ENCODE measurements around the gene PDE1A.

The PDE1A gene

DNA sequence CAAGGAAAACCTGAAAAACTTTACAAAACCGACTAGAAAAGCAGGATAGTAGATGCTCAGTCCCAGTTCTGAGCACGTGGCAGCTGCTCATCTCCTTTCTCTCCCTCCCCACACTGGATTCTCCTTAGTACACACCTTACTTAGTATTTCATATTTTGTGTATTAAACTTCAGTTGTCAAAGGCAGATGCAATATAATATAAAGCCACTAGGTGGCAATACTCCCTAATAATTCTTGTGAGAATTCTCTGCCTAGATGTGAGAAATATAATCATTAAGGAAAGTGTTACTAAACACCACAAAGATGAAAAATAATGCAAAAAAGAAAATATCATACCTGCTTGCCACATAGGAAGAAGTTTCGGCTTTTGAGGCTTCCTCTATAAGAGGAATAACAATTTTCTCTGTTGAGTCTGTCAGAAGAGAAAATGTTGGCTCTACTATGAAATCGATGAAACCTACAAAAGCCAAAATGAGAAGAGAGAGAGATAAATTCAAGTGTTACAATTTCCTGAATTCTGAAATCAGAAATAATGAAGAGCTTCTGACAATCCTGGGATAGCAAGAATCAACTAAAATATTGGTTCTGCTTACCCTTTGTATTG is 240.6 kb downstream of the PDE1A start:
- H3K79me2 ChIP-seq (ENCODE audit: insufficient read depth, low read length) = no peaks in the 10 kb centered on the region
- H4K20me1 ChIP-seq (ENCODE audit: insufficient read depth, low read length, poor library complexity, severe bottlenecking) = no peaks in the 10 kb centered on the region
- H3K4me3 ChIP-seq (ENCODE audit: low read length, poor library complexity, severe bottlenecking) = no peak overlapping the region
- H3K4me2 ChIP-seq (ENCODE audit: low read depth, low read length, poor library complexity, severe bottlenecking) = no peak overlapping the region
- no peaks in the 10 kb centered on the region for H3F3A ChIP-seq (ENCODE audit: low read depth)
- peaks cover 2% of the 10 kb centered on the region; the same call in 1 of the 2 replicates for H3K9me3 ChIP-seq (ENCODE audit: insufficient read depth, low read depth, low read length)
- no peak overlapping the region for H2AFZ ChIP-seq (ENCODE audit: low read length)
- no peaks in the 10 kb centered on the region for H3K27me3 ChIP-seq (ENCODE audit: insufficient read depth, low read length, poor library complexity, severe bottlenecking)
- H3K4me1 ChIP-seq (ENCODE audit: insufficient read depth, low read length, poor library complexity, severe bottlenecking) = no peaks in the 10 kb centered on the region
- no peak for TF ChIP-seq EZH2phosphoT487 (IDR thresholded peaks at IDR 0.05; ENCODE audit: borderline replicate concordance)
- TF ChIP-seq CTCF (conservative IDR thresholded peaks at IDR 0.05; ENCODE audit: low read length) = peak; percentile 94
- H3K9me2 ChIP-seq (replicated peaks; ENCODE audit: low read depth, low read length) = no peaks in the 10 kb centered on the region
- H3K9ac ChIP-seq (ENCODE audit: low read depth, low read length, poor library complexity, severe bottlenecking) = no peak overlapping the region
- H3K36me3 ChIP-seq (ENCODE audit: insufficient read depth, low read length) = no peaks in the 10 kb centered on the region

DNA sequence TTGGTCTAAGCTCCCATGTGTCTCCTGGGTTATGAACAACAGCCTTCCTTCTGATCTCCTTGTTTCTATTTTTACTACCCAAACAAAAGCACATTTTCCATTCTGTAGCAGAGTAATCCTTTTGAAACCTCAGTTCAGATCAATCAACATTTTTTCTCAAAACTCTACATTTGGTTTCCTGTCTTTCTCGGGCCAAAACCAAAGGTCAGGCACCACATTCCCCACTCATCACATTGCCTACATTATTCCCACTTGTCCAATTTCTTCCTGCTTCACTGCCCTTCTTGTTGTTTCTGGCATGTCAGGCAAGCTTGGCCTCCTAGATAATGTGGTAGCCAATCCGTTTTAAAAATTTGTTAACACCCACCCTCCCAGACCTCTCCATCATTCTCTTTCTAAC is 244.4 kb downstream of the PDE1A start:
- Histone ChIP-seq H3K4me3 (ENCODE audit: low read length, poor library complexity, severe bottlenecking) (no peak overlapping the region), H3F3A (ENCODE audit: low read depth) (no peaks in the 10 kb centered on the region), H3K9me3 (ENCODE audit: insufficient read depth, low read depth, low read length) (peaks cover 2% of the 10 kb centered on the region; the same call in 1 of the 2 replicates), H3K36me3 (ENCODE audit: insufficient read depth, low read length) (no peaks in the 10 kb centered on the region), H3K9me2 (replicated peaks; ENCODE audit: low read depth, low read length) (no peaks in the 10 kb centered on the region), H3K9ac (ENCODE audit: low read depth, low read length, poor library complexity, severe bottlenecking) (no peak overlapping the region), H2AFZ (ENCODE audit: low read length) (no peak overlapping the region), H3K27me3 (ENCODE audit: insufficient read depth, low read length, poor library complexity, severe bottlenecking) (no peaks in the 10 kb centered on the region), H3K79me2 (ENCODE audit: insufficient read depth, low read length) (no peaks in the 10 kb centered on the region), H3K4me1 (ENCODE audit: insufficient read depth, low read length, poor library complexity, severe bottlenecking) (no peaks in the 10 kb centered on the region), H3K4me2 (ENCODE audit: low read depth, low read length, poor library complexity, severe bottlenecking) (no peak overlapping the region), H4K20me1 (ENCODE audit: insufficient read depth, low read length, poor library complexity, severe bottlenecking) (no peaks in the 10 kb centered on the region)
- TF ChIP-seq CTCF (conservative IDR thresholded peaks at IDR 0.05; ENCODE audit: low read length) (no peak), EZH2phosphoT487 (IDR thresholded peaks at IDR 0.05; ENCODE audit: borderline replicate concordance) (no peak)

GRCh38 chr2:182181381-182181780 is 245.5 kb downstream of the PDE1A start:
- H3K4me1 ChIP-seq (ENCODE audit: insufficient read depth, low read length, poor library complexity, severe bottlenecking) = no peaks in the 10 kb centered on the region
- H3K27me3 ChIP-seq (ENCODE audit: insufficient read depth, low read length, poor library complexity, severe bottlenecking) = no peaks in the 10 kb centered on the region
- H2AFZ ChIP-seq (ENCODE audit: low read length) = no peak overlapping the region
- peaks cover 2% of the 10 kb centered on the region; the same call in 1 of the 2 replicates for H3K9me3 ChIP-seq (ENCODE audit: insufficient read depth, low read depth, low read length)
- TF ChIP-seq CTCF (conservative IDR thresholded peaks at IDR 0.05; ENCODE audit: low read length) (no peak), EZH2phosphoT487 (IDR thresholded peaks at IDR 0.05; ENCODE audit: borderline replicate concordance) (no peak)
- no peak overlapping the region for H3K4me3 ChIP-seq (ENCODE audit: low read length, poor library complexity, severe bottlenecking)
- H3K79me2 ChIP-seq (ENCODE audit: insufficient read depth, low read length) = no peaks in the 10 kb centered on the region
- H3F3A ChIP-seq (ENCODE audit: low read depth) = no peaks in the 10 kb centered on the region
- no peaks in the 10 kb centered on the region for H3K9me2 ChIP-seq (replicated peaks; ENCODE audit: low read depth, low read length)
- no peaks in the 10 kb centered on the region for H3K36me3 ChIP-seq (ENCODE audit: insufficient read depth, low read length)
- no peak overlapping the region for H3K9ac ChIP-seq (ENCODE audit: low read depth, low read length, poor library complexity, severe bottlenecking)
- no peaks in the 10 kb centered on the region for H4K20me1 ChIP-seq (ENCODE audit: insufficient read depth, low read length, poor library complexity, severe bottlenecking)
- no peak overlapping the region for H3K4me2 ChIP-seq (ENCODE audit: low read depth, low read length, poor library complexity, severe bottlenecking)

Measured in Loucy (cell line).